Measurements from ENCODE around the gene COG5. TPM values are rescaled to one million over a fixed set of nuclear protein-coding genes. Genes with fewer than 3 reads are reported as not detected.

Gene COG5
- total and polyA plus RNA-seq, 10 of the 15 experiments (the other 5 are each of a cell fraction or from before 2014, with no cell fraction given), result 5.5 to 27.9 (median 15.6) TPM

DNA sequence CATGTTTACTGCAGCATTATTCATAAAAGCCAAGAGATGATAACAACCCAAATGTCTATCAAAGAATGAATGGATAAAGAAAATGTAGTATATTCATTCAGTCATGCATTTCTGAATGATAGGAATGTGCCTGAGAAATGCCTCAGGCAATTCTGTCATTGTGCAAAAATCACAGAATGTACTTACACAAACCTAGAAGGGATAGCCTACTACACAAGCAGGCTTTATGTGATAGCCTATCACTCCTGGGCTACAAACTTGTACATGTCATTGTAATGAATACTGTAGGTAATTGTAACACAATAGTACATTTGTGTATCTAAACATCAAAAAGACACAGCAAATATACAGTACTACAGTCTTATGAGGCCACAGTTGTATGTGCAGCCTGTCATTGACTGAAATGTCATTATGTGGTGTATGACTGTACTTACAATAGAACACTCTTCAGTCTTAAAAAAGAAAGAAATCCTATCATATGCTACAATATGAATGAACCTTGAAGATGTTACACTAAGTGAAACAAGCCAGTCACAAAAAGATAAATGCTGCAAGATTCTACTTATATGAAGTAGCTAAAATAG lies 235.6 kb downstream of the COG5 start:
- in situ Hi-C loops (cut with MboI) (no loop called here), intact Hi-C loops (cut with micrococcal nuclease; ENCODE audit: unreplicated experiment) (no loop called here)
- ChIA-PET RAD21 (ENCODE audit: unreplicated experiment) (no interaction called here), CTCF (no interaction called here), POLR2A (no interaction called here), SMC1A (ENCODE audit: uncharacterized antibody, unreplicated experiment) (no interaction called here)
- no peak for TF ChIP-seq MEF2A (IDR thresholded peaks at IDR 0.05; ENCODE audit: insufficient read depth, low read depth, low read length)
- TF ChIP-seq POLR2AphosphoS2 (IDR thresholded peaks at IDR 0.05; ENCODE audit: low read depth, low read length), result no peak
- no peak for TF ChIP-seq POLR2AphosphoS5 (IDR thresholded peaks at IDR 0.05; ENCODE audit: low read length)
- TF ChIP-seq IRF4 (IDR thresholded peaks at IDR 0.05; ENCODE audit: low read depth, low read length), result no peak
- no peak for TF ChIP-seq MYB (IDR thresholded peaks at IDR 0.05; ENCODE audit: borderline replicate concordance, low read depth, low read length)
- Histone ChIP-seq H3K27me3 (replicated peaks in 1 of 2; ENCODE audit: control insufficient read depth in 2 of 2, insufficient read depth in 2 of 2, low read length in 1 of 2) (no peaks in the 10 kb centered on the region), H3K4me3 (no peak overlapping the region), H3K9ac (ENCODE audit: control insufficient read depth, insufficient read depth, low read length) (no peak overlapping the region), H3K4me1 (ENCODE audit: control insufficient read depth, insufficient read depth, low read length) (no peaks in the 10 kb centered on the region), H3K36me3 (ENCODE audit: control insufficient read depth in 2 of 2, insufficient read depth in 2 of 2, low read length in 1 of 2) (no peaks in the 10 kb centered on the region), H3K4me2 (ENCODE audit: control insufficient read depth, insufficient read depth) (no peak overlapping the region), H3K9me3 (replicated peaks; ENCODE audit: control insufficient read depth, insufficient read depth, low read length) (no peaks in the 10 kb centered on the region), H3K27ac (ENCODE audit: control insufficient read depth, insufficient read depth) (no peak overlapping the region), H2AFZ (ENCODE audit: control insufficient read depth, low read depth, low read length) (no peak overlapping the region), H4K20me1 (ENCODE audit: control insufficient read depth, insufficient read depth) (no peaks in the 10 kb centered on the region), H3K79me2 (ENCODE audit: control insufficient read depth, insufficient read depth, low read length) (no peaks in the 10 kb centered on the region)
- FAIRE-seq (no peak), DNase-seq (ENCODE audit: low read depth, low spot score) (no peak), ATAC-seq (no peak)
- BruUV-seq (replicated peaks), result no TSS peak

DNA sequence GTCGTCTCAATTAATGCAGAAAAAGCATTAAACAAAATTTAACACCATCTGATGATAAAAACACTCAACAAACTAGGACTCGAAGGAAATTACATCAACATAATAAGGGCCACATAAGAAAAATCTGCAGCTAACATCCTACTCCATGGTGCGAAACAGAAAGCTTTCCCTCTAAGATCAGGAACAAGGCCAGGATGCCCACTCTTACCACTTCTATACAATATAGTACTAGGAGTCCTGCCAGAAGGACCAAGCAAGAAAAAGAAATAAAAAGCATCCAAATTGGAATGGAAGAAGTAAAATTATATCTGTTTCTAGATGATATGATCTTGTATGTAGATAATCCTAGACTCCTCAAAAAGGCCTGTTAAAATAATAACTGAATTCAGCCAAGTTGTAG lies 237.7 kb downstream of the COG5 start:
- ChIA-PET CTCF (no interaction called here), RAD21 (ENCODE audit: unreplicated experiment) (no interaction called here), SMC1A (ENCODE audit: uncharacterized antibody, unreplicated experiment) (no interaction called here), POLR2A (no interaction called here)
- H3K9ac ChIP-seq (ENCODE audit: control insufficient read depth, insufficient read depth, low read length), result no peak overlapping the region
- no peak overlapping the region for H2AFZ ChIP-seq (ENCODE audit: control insufficient read depth, low read depth, low read length)
- no peak for DNase-seq (ENCODE audit: low read depth, low spot score)
- no TSS peak for BruUV-seq (replicated peaks)
- no peaks in the 10 kb centered on the region for H4K20me1 ChIP-seq (ENCODE audit: control insufficient read depth, insufficient read depth)
- no peak for TF ChIP-seq BRCA1 (IDR thresholded peaks at IDR 0.05; ENCODE audit: low read depth, low read length)
- TF ChIP-seq POU2F2 (IDR thresholded peaks at IDR 0.05; ENCODE audit: borderline replicate concordance, low read depth, low read length), result no peak
- TF ChIP-seq, protein P1, sequence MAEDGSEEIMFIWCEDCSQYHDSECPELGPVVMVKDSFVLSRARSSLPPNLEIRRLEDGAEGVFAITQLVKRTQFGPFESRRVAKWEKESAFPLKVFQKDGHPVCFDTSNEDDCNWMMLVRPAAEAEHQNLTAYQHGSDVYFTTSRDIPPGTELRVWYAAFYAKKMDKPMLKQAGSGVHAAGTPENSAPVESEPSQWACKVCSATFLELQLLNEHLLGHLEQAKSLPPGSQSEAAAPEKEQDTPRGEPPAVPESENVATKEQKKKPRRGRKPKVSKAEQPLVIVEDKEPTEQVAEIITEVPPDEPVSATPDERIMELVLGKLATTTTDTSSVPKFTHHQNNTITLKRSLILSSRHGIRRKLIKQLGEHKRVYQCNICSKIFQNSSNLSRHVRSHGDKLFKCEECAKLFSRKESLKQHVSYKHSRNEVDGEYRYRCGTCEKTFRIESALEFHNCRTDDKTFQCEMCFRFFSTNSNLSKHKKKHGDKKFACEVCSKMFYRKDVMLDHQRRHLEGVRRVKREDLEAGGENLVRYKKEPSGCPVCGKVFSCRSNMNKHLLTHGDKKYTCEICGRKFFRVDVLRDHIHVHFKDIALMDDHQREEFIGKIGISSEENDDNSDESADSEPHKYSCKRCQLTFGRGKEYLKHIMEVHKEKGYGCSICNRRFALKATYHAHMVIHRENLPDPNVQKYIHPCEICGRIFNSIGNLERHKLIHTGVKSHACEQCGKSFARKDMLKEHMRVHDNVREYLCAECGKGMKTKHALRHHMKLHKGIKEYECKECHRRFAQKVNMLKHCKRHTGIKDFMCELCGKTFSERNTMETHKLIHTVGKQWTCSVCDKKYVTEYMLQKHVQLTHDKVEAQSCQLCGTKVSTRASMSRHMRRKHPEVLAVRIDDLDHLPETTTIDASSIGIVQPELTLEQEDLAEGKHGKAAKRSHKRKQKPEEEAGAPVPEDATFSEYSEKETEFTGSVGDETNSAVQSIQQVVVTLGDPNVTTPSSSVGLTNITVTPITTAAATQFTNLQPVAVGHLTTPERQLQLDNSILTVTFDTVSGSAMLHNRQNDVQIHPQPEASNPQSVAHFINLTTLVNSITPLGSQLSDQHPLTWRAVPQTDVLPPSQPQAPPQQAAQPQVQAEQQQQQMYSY (CRISPR knock-in tag; IDR thresholded peaks at IDR 0.05), result no peak
- TF ChIP-seq, protein P2, sequence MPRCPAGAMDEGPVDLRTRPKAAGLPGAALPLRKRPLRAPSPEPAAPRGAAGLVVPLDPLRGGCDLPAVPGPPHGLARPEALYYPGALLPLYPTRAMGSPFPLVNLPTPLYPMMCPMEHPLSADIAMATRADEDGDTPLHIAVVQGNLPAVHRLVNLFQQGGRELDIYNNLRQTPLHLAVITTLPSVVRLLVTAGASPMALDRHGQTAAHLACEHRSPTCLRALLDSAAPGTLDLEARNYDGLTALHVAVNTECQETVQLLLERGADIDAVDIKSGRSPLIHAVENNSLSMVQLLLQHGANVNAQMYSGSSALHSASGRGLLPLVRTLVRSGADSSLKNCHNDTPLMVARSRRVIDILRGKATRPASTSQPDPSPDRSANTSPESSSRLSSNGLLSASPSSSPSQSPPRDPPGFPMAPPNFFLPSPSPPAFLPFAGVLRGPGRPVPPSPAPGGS (IDR thresholded peaks at IDR 0.05; ENCODE audit: borderline replicate concordance, insufficient read depth, low read depth, low read length, poor library complexity, severe bottlenecking), result no peak
- TF ChIP-seq, protein P3, sequence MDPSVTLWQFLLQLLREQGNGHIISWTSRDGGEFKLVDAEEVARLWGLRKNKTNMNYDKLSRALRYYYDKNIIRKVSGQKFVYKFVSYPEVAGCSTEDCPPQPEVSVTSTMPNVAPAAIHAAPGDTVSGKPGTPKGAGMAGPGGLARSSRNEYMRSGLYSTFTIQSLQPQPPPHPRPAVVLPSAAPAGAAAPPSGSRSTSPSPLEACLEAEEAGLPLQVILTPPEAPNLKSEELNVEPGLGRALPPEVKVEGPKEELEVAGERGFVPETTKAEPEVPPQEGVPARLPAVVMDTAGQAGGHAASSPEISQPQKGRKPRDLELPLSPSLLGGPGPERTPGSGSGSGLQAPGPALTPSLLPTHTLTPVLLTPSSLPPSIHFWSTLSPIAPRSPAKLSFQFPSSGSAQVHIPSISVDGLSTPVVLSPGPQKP (IDR thresholded peaks at IDR 0.05; ENCODE audit: low read depth, low read length), result no peak
- no peaks in the 10 kb centered on the region for H3K4me1 ChIP-seq (ENCODE audit: control insufficient read depth, insufficient read depth, low read length)
- no peak overlapping the region for H3K4me3 ChIP-seq
- in situ Hi-C loops (cut with MboI), result no loop called here
- H3K27ac ChIP-seq (ENCODE audit: control insufficient read depth, insufficient read depth), result no peak overlapping the region
- no peak for ATAC-seq
- H3K27me3 ChIP-seq (replicated peaks in 1 of 2; ENCODE audit: control insufficient read depth in 2 of 2, insufficient read depth in 2 of 2, low read length in 1 of 2), result no peaks in the 10 kb centered on the region
- H3K9me3 ChIP-seq (replicated peaks; ENCODE audit: control insufficient read depth, insufficient read depth, low read length), result no peaks in the 10 kb centered on the region
- no peaks in the 10 kb centered on the region for H3K79me2 ChIP-seq (ENCODE audit: control insufficient read depth, insufficient read depth, low read length)
- H3K4me2 ChIP-seq (ENCODE audit: control insufficient read depth, insufficient read depth), result no peak overlapping the region
- intact Hi-C loops (cut with micrococcal nuclease; ENCODE audit: unreplicated experiment), result no loop called here
- no peak for FAIRE-seq
- H3K36me3 ChIP-seq (ENCODE audit: control insufficient read depth in 2 of 2, insufficient read depth in 2 of 2, low read length in 1 of 2), result no peaks in the 10 kb centered on the region
- WGBS (ENCODE audit: insufficient coverage, insufficient replicate concordance, low lambda C conversion rate, missing lambda C conversion rate), result 96% methylated on average over 3 of the region's 3 CpGs
